ENCODE measurements around the gene CHD3.

- TF ChIP-seq CTCF (IDR thresholded peaks at IDR 0.05) (peak in 2 of 3 experiments; percentile 42), POLR2A (IDR thresholded peaks at IDR 0.05) (no peak)
Observed at GRCh38 chr17:7912927-7913524, 24.4 kb downstream of the CHD3 start.
